ENCODE data around the gene NOL12.
A peak's percentile ranks its signal among the peaks of the same experiment; 100 is the strongest.

NOL12 gene

GRCh38 chr22:37733625-37734401 lies 47.7 kb downstream of the NOL12 start:
- TF ChIP-seq GATA3 (IDR thresholded peaks at IDR 0.05; ENCODE audit: low read depth, low read length) (no peak), GATA2 (IDR thresholded peaks at IDR 0.05; ENCODE audit: low read depth, low read length) (no peak)

- no peak for TF ChIP-seq GATA3 (IDR thresholded peaks at IDR 0.05; ENCODE audit: low read depth, low read length)
- no peak for TF ChIP-seq GATA2 (IDR thresholded peaks at IDR 0.05; ENCODE audit: low read depth, low read length)
These were observed 48.2 kb downstream of the NOL12 start for GRCh38 chr22:37734402-37734700.

GRCh38 chr22:37734964-37735451 lies 48.9 kb downstream of the NOL12 start:
- TF ChIP-seq GATA2 (IDR thresholded peaks at IDR 0.05; ENCODE audit: low read depth, low read length) (peak; percentile 38; the same call in 1 of the 2 replicates), GATA3 (IDR thresholded peaks at IDR 0.05; ENCODE audit: low read depth, low read length) (no peak)

GRCh38 chr22:37739035-37739434 lies 52.9 kb downstream of the NOL12 start:
- TF ChIP-seq GATA3 (IDR thresholded peaks at IDR 0.05; ENCODE audit: low read depth, low read length) (no peak), GATA2 (IDR thresholded peaks at IDR 0.05; ENCODE audit: low read depth, low read length) (no peak)

- TF ChIP-seq GATA3 (IDR thresholded peaks at IDR 0.05; ENCODE audit: low read depth, low read length), result no peak
- no peak for TF ChIP-seq GATA2 (IDR thresholded peaks at IDR 0.05; ENCODE audit: low read depth, low read length)
These were observed 53.5 kb downstream of the NOL12 start for GRCh38 chr22:37739611-37740049.

- TF ChIP-seq GATA2 (IDR thresholded peaks at IDR 0.05; ENCODE audit: low read depth, low read length) (no peak), GATA3 (IDR thresholded peaks at IDR 0.05; ENCODE audit: low read depth, low read length) (no peak)
These were observed 54.5 kb downstream of the NOL12 start for GRCh38 chr22:37740455-37741311.

GRCh38 chr22:37741312-37741795 lies 55.2 kb downstream of the NOL12 start:
- TF ChIP-seq GATA3 (IDR thresholded peaks at IDR 0.05; ENCODE audit: low read depth, low read length), result no peak
- no peak for TF ChIP-seq GATA2 (IDR thresholded peaks at IDR 0.05; ENCODE audit: low read depth, low read length)

- TF ChIP-seq GATA3 (IDR thresholded peaks at IDR 0.05; ENCODE audit: low read depth, low read length), result no peak
- TF ChIP-seq GATA2 (IDR thresholded peaks at IDR 0.05; ENCODE audit: low read depth, low read length), result no peak
These were observed 56.4 kb downstream of the NOL12 start for GRCh38 chr22:37742376-37743171.

All from SH-SY5Y (cell line).